ENCODE data around the gene MFSD11.
"Not testable (repeated sequence)": the region's sequence is repeated elsewhere in the genome, so short reads cannot be mapped to it uniquely, and the experiment has no call there.

MFSD11 gene

GRCh38 chr17:76811834-76812233 is 73.9 kb downstream of the MFSD11 start:
- H3K27me3 ChIP-seq (ENCODE audit: control insufficient read depth in 3 of 3, insufficient read depth in 3 of 3, low read depth in 1 of 3, low read length in 3 of 3): no peaks in the 10 kb centered on the region
- H2BK120ac ChIP-seq (ENCODE audit: low read depth, low read length): no peak overlapping the region
- H3K4ac ChIP-seq (ENCODE audit: low read length): no peak overlapping the region
- no peak overlapping the region for H2BK5ac ChIP-seq (ENCODE audit: low read length)
- no peaks in the 10 kb centered on the region for H3K9me3 ChIP-seq (replicated peaks in 1 of 2; ENCODE audit: control insufficient read depth in 2 of 2, insufficient read depth in 1 of 2, low read depth in 1 of 2, low read length in 2 of 2)
- no peak overlapping the region for H3K4me2 ChIP-seq (ENCODE audit: insufficient read depth, low read length, poor library complexity, severe bottlenecking)
- DNase-seq (ENCODE audit: low spot score): no peak
- peaks cover 1 to 5% of the 10 kb centered on the region in 2 donors for H3K4me1 ChIP-seq (ENCODE audit: control insufficient read depth in 2 of 2, insufficient read depth in 1 of 2, low read depth in 1 of 2, low read length in 2 of 2)
- no CpG with 5 or more reads among the region's 5 CpGs for WGBS, 2 donors (ENCODE audit: extremely low coverage in 2 of 2, insufficient read length in 2 of 2, insufficient replicate concordance in 1 of 2)
- no peak overlapping the region for H3K27ac ChIP-seq (replicated peaks; ENCODE audit: low read length)
- H2BK15ac ChIP-seq (ENCODE audit: low read length): no peak overlapping the region
- H3K18ac ChIP-seq (ENCODE audit: low read length): no peak overlapping the region
- no peak overlapping the region for H3K4me3 ChIP-seq (ENCODE audit: low read length in 2 of 2)
- no peak overlapping the region for H3K14ac ChIP-seq (ENCODE audit: low read length)
- H4K91ac ChIP-seq (ENCODE audit: low read depth, low read length, poor library complexity): no peak overlapping the region
- no peak overlapping the region for H2AFZ ChIP-seq (ENCODE audit: low read length)
- no peak overlapping the region for H3K23ac ChIP-seq (ENCODE audit: low read depth, low read length, poor library complexity)
- H4K8ac ChIP-seq (ENCODE audit: low read depth, low read length): no peak overlapping the region
- no peaks in the 10 kb centered on the region for H3K79me1 ChIP-seq (ENCODE audit: low read depth, low read length)
- no peaks in the 10 kb centered on the region for H3K36me3 ChIP-seq (replicated peaks in 1 of 2; ENCODE audit: control insufficient read depth in 2 of 2, insufficient read depth in 2 of 2, low read length in 2 of 2)
- no peak overlapping the region for H2AK5ac ChIP-seq (ENCODE audit: low read depth, low read length)
- no peak overlapping the region for H2BK12ac ChIP-seq (ENCODE audit: low read length)
- H3K9ac ChIP-seq (ENCODE audit: low read depth, low read length, poor library complexity): no peak overlapping the region

- DNase-seq (ENCODE audit: low spot score): no peak
- Histone ChIP-seq H3K14ac (ENCODE audit: low read length) (no peak overlapping the region), H3K23ac (ENCODE audit: low read depth, low read length, poor library complexity) (no peak overlapping the region), H3K36me3 (replicated peaks in 1 of 2; ENCODE audit: control insufficient read depth in 2 of 2, insufficient read depth in 2 of 2, low read length in 2 of 2) (no peaks in the 10 kb centered on the region), H3K9ac (ENCODE audit: low read depth, low read length, poor library complexity) (no peak overlapping the region), H4K8ac (ENCODE audit: low read depth, low read length) (no peak overlapping the region), H2BK12ac (ENCODE audit: low read length) (no peak overlapping the region), H2BK120ac (ENCODE audit: low read depth, low read length) (no peak overlapping the region), H3K4ac (ENCODE audit: low read length) (no peak overlapping the region), H3K4me2 (ENCODE audit: insufficient read depth, low read length, poor library complexity, severe bottlenecking) (no peak overlapping the region), H2BK5ac (ENCODE audit: low read length) (no peak overlapping the region), H2AK5ac (ENCODE audit: low read depth, low read length) (no peak overlapping the region), H2AFZ (ENCODE audit: low read length) (no peak overlapping the region), H2BK15ac (ENCODE audit: low read length) (no peak overlapping the region), H4K91ac (ENCODE audit: low read depth, low read length, poor library complexity) (no peak overlapping the region), H3K27ac (replicated peaks; ENCODE audit: low read length) (no peak overlapping the region), H3K18ac (ENCODE audit: low read length) (no peak overlapping the region), H3K27me3 (ENCODE audit: control insufficient read depth in 3 of 3, insufficient read depth in 3 of 3, low read depth in 1 of 3, low read length in 3 of 3) (no peaks in the 10 kb centered on the region), H3K9me3 (replicated peaks in 1 of 2; ENCODE audit: control insufficient read depth in 2 of 2, insufficient read depth in 1 of 2, low read depth in 1 of 2, low read length in 2 of 2) (no peaks in the 10 kb centered on the region), H3K4me1 (ENCODE audit: control insufficient read depth in 2 of 2, insufficient read depth in 1 of 2, low read depth in 1 of 2, low read length in 2 of 2) (peaks cover 1 to 5% of the 10 kb centered on the region in 2 donors), H3K79me1 (ENCODE audit: low read depth, low read length) (no peaks in the 10 kb centered on the region), H3K4me3 (ENCODE audit: low read length in 2 of 2) (no peak overlapping the region)
- whole genome bisulfite sequencing, 2 donors (ENCODE audit: extremely low coverage in 2 of 2, insufficient read length in 2 of 2, insufficient replicate concordance in 1 of 2): no CpG with 5 or more reads among the region's 4 CpGs
These were observed 74.3 kb downstream of the MFSD11 start for GRCh38 chr17:76812263-76812662.

GRCh38 chr17:76812968-76813367 is 75.0 kb downstream of the MFSD11 start:
- H4K91ac ChIP-seq (ENCODE audit: low read depth, low read length, poor library complexity): no peak overlapping the region
- no peak overlapping the region for H3K4me2 ChIP-seq (ENCODE audit: insufficient read depth, low read length, poor library complexity, severe bottlenecking)
- no peak overlapping the region for H2BK12ac ChIP-seq (ENCODE audit: low read length)

GRCh38 chr17:76815907-76816589 is 78.1 kb downstream of the MFSD11 start:
- no CpG with 5 or more reads among the region's 9 CpGs for WGBS, 2 donors (ENCODE audit: extremely low coverage in 2 of 2, insufficient read length in 2 of 2, insufficient replicate concordance in 1 of 2)
- not testable (repeated sequence) for H3K18ac ChIP-seq (ENCODE audit: low read length); H3K79me1 ChIP-seq (ENCODE audit: low read depth, low read length); H3K4me1 ChIP-seq (ENCODE audit: control insufficient read depth in 2 of 2, insufficient read depth in 1 of 2, low read depth in 1 of 2, low read length in 2 of 2); H3K14ac ChIP-seq (ENCODE audit: low read length); H2BK5ac ChIP-seq (ENCODE audit: low read length); H3K4me3 ChIP-seq (ENCODE audit: low read length in 2 of 2); H3K9ac ChIP-seq (ENCODE audit: low read depth, low read length, poor library complexity); H3K4ac ChIP-seq (ENCODE audit: low read length); H3K27ac ChIP-seq (replicated peaks; ENCODE audit: low read length); H3K4me2 ChIP-seq (ENCODE audit: insufficient read depth, low read length, poor library complexity, severe bottlenecking); H3K9me3 ChIP-seq (replicated peaks in 1 of 2; ENCODE audit: control insufficient read depth in 2 of 2, insufficient read depth in 1 of 2, low read depth in 1 of 2, low read length in 2 of 2); H4K8ac ChIP-seq (ENCODE audit: low read depth, low read length); H2AK5ac ChIP-seq (ENCODE audit: low read depth, low read length); H2BK120ac ChIP-seq (ENCODE audit: low read depth, low read length); DNase-seq (ENCODE audit: low spot score); H2BK12ac ChIP-seq (ENCODE audit: low read length); H4K91ac ChIP-seq (ENCODE audit: low read depth, low read length, poor library complexity); H3K23ac ChIP-seq (ENCODE audit: low read depth, low read length, poor library complexity); H3K27me3 ChIP-seq (ENCODE audit: control insufficient read depth in 3 of 3, insufficient read depth in 3 of 3, low read depth in 1 of 3, low read length in 3 of 3); H2BK15ac ChIP-seq (ENCODE audit: low read length); H3K36me3 ChIP-seq (replicated peaks in 1 of 2; ENCODE audit: control insufficient read depth in 2 of 2, insufficient read depth in 2 of 2, low read length in 2 of 2)
- peak overlapping the region; percentile 75 for H2AFZ ChIP-seq (ENCODE audit: low read length)

More at GRCh38 chr17:76812968-76813367, 75.0 kb downstream of the MFSD11 start:
- Histone ChIP-seq H3K36me3 (replicated peaks in 1 of 2; ENCODE audit: control insufficient read depth in 2 of 2, insufficient read depth in 2 of 2, low read length in 2 of 2) (no peaks in the 10 kb centered on the region), H3K9ac (ENCODE audit: low read depth, low read length, poor library complexity) (no peak overlapping the region), H2AK5ac (ENCODE audit: low read depth, low read length) (no peak overlapping the region), H3K27me3 (ENCODE audit: control insufficient read depth in 3 of 3, insufficient read depth in 3 of 3, low read depth in 1 of 3, low read length in 3 of 3) (no peaks in the 10 kb centered on the region), H3K79me1 (ENCODE audit: low read depth, low read length) (no peaks in the 10 kb centered on the region), H3K14ac (ENCODE audit: low read length) (no peak overlapping the region), H3K9me3 (replicated peaks in 1 of 2; ENCODE audit: control insufficient read depth in 2 of 2, insufficient read depth in 1 of 2, low read depth in 1 of 2, low read length in 2 of 2) (no peaks in the 10 kb centered on the region), H3K27ac (replicated peaks; ENCODE audit: low read length) (no peak overlapping the region), H3K4ac (ENCODE audit: low read length) (no peak overlapping the region), H4K8ac (ENCODE audit: low read depth, low read length) (no peak overlapping the region), H3K18ac (ENCODE audit: low read length) (no peak overlapping the region), H2BK120ac (ENCODE audit: low read depth, low read length) (no peak overlapping the region), H2AFZ (ENCODE audit: low read length) (no peak overlapping the region), H3K23ac (ENCODE audit: low read depth, low read length, poor library complexity) (no peak overlapping the region), H2BK15ac (ENCODE audit: low read length) (no peak overlapping the region), H3K4me1 (ENCODE audit: control insufficient read depth in 2 of 2, insufficient read depth in 1 of 2, low read depth in 1 of 2, low read length in 2 of 2) (peaks cover 1 to 5% of the 10 kb centered on the region in 2 donors), H2BK5ac (ENCODE audit: low read length) (no peak overlapping the region), H3K4me3 (ENCODE audit: low read length in 2 of 2) (no peak overlapping the region)
- DNase-seq (ENCODE audit: low spot score): no peak
- WGBS, 2 donors (ENCODE audit: extremely low coverage in 2 of 2, insufficient read length in 2 of 2, insufficient replicate concordance in 1 of 2): no CpG with 5 or more reads among the region's 4 CpGs
